IPS-11a (cell line): ENCODE results near the gene SFXN5.

Experiments used
- H3K4me3 ChIP-seq: one replicate; pipeline ENCODE4 v1.5.1; 2013; ENCODE audit warnings: low read depth, low read length, control low read depth

SFXN5 gene

DNA sequence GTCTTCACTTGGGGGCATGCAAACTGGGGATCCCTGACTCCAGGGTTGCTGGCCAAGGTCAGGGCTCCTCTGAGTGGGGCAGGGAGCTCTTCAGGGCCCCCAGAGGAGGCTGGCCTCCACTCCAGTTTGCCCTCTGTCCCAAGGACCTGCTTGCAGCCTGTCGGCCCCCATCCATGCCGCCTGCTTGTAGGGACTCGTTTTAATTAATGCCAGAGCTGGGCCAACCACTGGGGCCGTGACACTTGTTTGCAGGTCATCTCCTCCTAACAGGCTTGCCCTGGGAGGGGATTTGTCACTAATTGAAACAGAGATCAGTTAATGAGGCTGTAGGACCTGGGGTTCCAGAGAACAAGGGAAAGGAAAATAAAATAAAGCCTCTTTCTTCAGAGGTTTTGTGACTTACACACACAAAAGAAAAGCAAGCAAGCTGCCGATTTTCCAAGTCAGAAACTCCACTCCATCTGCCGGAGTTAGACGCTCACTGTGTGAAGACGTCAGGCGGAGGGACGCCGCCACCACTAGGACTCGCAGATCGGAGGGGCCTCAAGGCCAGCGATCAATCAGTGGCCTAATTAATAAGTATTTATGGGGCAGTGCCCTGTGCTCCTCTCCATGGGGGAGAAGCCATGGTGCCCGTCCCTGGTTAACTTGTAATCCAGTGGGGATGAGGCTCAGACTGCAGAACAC lies 75.9 kb downstream of the SFXN5 start:
- H3K4me3 ChIP-seq, result no peak overlapping the region

DNA sequence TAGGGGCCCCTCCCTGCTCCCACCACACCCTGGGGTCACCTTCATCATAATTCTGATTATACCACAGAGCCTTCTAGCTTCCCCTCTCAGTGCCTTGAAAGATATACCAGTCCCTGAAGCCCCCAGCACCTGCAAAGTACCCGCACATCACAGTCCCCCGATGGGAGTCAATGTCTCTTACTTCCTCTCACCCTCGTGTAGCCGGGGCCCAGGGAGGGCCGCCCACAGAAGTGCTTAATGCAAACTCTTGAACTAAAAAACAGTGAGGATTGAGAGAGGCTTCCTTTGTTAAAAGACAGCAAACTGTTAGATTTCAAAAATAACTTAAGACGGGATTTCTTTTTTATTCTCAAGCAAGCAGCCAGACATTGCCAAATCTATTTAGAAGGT lies 76.5 kb downstream of the SFXN5 start:
- no peak overlapping the region for H3K4me3 ChIP-seq

GRCh38 chr2:72994282-72994990 lies 77.1 kb downstream of the SFXN5 start:
- H3K4me3 ChIP-seq, result no peak overlapping the region

DNA sequence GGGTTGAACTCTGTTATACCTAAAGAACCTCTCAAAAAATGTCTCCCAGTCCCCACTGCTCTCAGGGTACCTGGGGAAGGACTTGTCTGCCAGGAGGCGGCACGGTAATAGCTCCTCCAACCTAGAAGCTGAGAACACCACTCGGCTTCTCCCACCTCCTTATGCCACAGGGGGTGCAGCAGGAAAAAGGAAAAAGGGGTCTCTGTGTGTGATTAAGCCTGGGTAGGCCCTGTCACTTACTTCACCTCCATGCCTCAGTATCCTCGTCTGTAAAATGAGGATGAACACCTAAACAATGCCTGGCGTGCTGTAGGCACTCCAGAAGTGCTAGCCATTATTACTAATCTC lies 77.6 kb downstream of the SFXN5 start:
- H3K4me3 ChIP-seq, result no peak overlapping the region

- H3K4me3 ChIP-seq, result no peak overlapping the region
Measured at GRCh38 chr2:72993147-72993932, 78.2 kb downstream of the SFXN5 start.

DNA sequence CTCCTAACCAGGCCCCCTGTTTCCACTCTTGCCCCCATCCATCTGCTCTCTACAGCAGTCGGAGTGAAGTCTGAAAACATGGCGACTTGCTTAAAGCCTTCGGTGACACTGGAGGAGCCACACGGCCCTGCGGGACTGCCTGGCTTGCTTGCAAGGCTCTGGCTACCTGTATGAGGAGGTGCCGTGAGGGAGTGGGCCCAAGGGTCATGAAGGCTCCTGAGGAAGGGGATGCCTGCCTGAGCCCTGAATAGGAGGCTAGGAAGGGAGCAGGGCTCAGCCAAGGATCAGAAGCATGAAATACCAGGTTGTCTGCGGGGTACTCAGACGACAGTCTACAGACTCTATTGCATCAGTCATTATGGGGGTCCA lies 78.8 kb downstream of the SFXN5 start:
- H3K4me3 ChIP-seq, result no peak overlapping the region

DNA sequence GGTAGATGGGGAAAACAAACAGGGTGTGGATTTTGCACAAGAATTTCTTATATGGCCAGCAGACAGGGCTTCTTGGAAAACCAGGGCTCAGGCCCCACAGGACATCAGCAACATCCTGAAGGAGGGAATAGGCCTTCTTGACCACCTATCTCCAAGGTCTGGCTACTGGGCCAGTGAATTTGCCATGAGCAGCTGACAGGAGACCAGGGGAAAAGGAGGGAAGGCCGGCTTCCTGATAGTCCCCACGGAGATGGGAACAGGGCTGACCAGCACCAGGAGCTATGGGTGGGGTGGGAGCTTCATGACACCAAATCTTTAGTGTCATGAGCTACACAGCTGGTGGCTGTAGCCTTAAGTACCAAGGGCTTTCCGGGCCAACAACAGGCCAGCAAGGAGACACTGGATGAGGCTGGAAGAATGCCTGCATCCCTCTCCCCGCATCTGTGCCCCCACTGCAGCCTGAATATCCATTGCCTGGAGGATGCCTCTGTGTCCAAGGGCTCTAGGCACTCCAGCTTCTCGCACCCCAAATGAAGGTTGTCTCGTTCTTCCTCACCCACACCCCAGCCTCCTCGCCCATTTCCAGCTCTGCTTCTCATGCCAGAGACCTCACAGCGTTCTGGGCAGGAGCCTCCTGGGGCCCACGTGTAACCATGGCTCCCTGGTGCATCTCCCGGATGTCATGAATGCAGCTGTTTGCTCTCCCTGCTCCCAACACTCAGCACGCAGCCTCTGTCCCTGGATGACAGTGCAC lies 79.4 kb downstream of the SFXN5 start:
- no peak overlapping the region for H3K4me3 ChIP-seq

GRCh38 chr2:72991439-72991725 lies 80.1 kb downstream of the SFXN5 start:
- H3K4me3 ChIP-seq, result no peak overlapping the region

GRCh38 chr2:72990695-72991438 lies 80.6 kb downstream of the SFXN5 start:
- H3K4me3 ChIP-seq, result no peak overlapping the region

DNA sequence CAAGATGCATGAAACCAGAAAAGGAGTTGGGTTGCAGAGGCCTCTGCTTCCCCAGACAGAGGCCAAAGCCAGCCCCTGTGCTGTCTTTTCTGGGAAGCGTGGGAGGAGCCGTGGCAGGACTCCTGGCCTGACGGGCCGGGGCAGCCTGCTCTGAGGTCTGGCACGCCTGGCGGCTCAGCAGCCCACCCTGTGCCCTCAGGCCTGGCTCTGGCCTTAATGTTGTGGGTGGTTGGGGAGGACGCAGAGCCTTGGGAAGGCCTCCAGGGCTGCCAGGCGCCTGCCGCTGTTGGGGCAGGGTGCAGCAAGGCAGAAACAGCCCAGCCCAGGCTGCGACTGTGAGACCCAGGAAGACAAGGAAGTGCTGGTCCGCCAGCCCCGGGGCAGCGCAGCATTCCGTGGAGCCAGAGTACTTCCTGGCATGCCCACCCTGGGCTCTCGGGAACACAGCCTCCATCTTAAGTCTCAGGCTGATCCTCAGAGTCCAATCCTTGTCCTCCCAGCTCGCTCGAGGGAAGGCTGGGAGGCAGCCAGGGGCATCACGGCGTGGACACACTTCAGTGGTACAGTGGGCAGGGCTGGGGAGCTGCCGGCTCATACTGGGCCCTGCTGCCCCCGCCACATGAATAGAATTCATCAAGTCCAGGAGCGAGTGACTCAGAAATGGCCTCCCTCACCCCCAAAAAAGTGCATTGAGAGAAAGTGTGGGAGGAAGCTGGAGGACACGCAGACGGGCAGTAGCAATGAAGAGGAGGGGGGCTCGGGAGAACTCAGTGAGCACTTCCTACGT lies 81.5 kb downstream of the SFXN5 start:
- H3K4me3 ChIP-seq, result no peak overlapping the region

- no peak overlapping the region for H3K4me3 ChIP-seq
Measured at GRCh38 chr2:72988726-72989273, 82.7 kb downstream of the SFXN5 start.

- no peak overlapping the region for H3K4me3 ChIP-seq
Measured at GRCh38 chr2:72988041-72988440, 83.5 kb downstream of the SFXN5 start.

- H3K4me3 ChIP-seq, result no peak overlapping the region
Measured at GRCh38 chr2:72985891-72986683, 85.4 kb downstream of the SFXN5 start.

DNA sequence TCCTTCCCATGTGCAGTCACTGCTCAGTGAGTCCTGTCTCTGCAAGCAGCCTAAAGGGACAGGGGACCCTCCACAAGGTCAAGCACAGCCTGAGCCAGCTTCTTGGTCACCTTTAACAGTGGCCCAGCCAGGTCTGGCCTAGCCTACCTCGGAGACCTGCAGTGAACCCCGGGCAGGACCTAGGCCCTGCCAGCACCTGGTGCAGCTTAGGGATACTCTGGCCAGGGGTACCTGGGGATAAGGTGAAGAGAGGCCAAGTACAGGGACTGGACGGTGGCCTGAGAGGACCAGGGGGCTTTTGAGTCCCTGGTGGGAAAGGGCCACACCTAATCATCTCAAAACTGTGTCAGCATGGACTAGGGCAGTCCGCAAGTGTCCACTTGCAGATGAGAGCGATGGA lies 86.4 kb downstream of the SFXN5 start:
- no peak overlapping the region for H3K4me3 ChIP-seq

- H3K4me3 ChIP-seq, result no peak overlapping the region
Measured at GRCh38 chr2:72984172-72984671, 87.3 kb downstream of the SFXN5 start.

DNA sequence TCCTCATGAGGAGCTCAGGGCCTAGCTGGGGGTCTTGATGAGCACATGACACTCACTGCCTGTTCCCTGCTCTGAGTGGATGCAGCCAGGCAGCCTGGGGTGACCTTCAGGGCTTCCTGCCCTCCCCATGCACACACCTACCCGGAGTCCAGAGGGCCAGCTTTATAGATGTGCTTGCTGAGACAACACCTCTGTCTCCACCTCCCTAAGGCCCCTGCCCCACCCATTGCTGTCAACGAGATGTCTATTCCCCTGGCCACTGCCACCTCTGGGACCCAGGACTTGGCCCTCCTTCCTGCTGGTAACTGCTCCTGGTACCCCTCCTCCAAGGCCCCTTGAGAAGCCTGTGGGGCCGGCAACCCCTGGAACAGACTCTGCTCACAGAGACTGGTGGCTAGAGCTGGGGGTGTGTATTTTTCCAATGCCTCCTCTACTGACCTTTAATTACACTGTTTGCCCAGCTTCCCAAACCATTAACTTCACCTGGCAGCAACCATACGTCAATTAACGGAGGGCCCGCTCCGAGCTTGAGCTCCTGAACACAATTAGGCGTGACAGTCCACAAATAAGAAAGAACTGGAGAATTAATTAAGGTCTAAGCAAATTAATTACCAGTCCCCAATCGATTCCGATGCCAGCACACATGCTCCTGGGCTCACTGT lies 87.9 kb downstream of the SFXN5 start:
- no peak overlapping the region for H3K4me3 ChIP-seq

- no peak overlapping the region for H3K4me3 ChIP-seq
Measured at GRCh38 chr2:72982781-72983499, 88.6 kb downstream of the SFXN5 start.

DNA sequence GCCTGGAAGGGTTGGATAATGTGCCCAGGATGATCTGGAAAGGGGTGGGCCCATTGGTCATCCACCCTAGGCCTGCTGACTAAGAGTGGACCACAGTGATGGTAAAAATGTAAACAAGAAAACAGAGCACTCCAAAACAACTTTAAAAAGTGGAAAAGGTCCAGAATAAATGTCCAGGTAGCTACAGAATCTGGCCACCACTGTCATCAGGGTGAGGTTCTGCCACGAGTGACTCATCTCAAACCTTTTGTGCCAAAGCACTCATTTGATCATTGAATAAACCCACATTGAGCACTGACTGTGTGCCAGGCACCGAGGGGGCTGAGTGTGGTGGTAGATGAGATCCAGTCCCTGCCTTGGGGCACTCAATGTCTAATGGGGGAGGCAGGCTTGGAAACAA lies 89.3 kb downstream of the SFXN5 start:
- no peak overlapping the region for H3K4me3 ChIP-seq
